ENCODE data around the gene OPRM1.

Gene OPRM1

GRCh38 chr6:154222716-154223115 is 183.7 kb downstream of the OPRM1 start:
- TF ChIP-seq CTCF (IDR thresholded peaks at IDR 0.05) = no peak
- no peak overlapping the region for H3K4me3 ChIP-seq (ENCODE audit: low read depth, low read length)
- no peak overlapping the region for H3K9ac ChIP-seq
- H3K36me3 ChIP-seq (ENCODE audit: control insufficient read depth, insufficient read depth, low read length) = no peaks in the 10 kb centered on the region
- H3K27me3 ChIP-seq (ENCODE audit: control insufficient read depth, insufficient read depth, low read length) = no peaks in the 10 kb centered on the region
- H2AFZ ChIP-seq = no peak overlapping the region
- no peaks in the 10 kb centered on the region for H3K79me2 ChIP-seq
- peaks cover 4% of the 10 kb centered on the region for H3K4me1 ChIP-seq
- no peak overlapping the region for H3K4me2 ChIP-seq (ENCODE audit: low read length)
- no peaks in the 10 kb centered on the region for H3K9me3 ChIP-seq (ENCODE audit: control insufficient read depth, low read length)
- no peak overlapping the region for H3K27ac ChIP-seq

- TF ChIP-seq CTCF (IDR thresholded peaks at IDR 0.05) = no peak
- Histone ChIP-seq H3K9me3 (ENCODE audit: control insufficient read depth, low read length) (no peaks in the 10 kb centered on the region), H3K4me1 (peaks cover 4% of the 10 kb centered on the region), H2AFZ (no peak overlapping the region), H3K4me2 (ENCODE audit: low read length) (no peak overlapping the region), H3K27ac (no peak overlapping the region), H3K9ac (no peak overlapping the region), H3K27me3 (ENCODE audit: control insufficient read depth, insufficient read depth, low read length) (no peaks in the 10 kb centered on the region), H3K4me3 (ENCODE audit: low read depth, low read length) (no peak overlapping the region), H3K36me3 (ENCODE audit: control insufficient read depth, insufficient read depth, low read length) (no peaks in the 10 kb centered on the region), H3K79me2 (no peaks in the 10 kb centered on the region)
Observed at GRCh38 chr6:154223296-154223695, 184.3 kb downstream of the OPRM1 start.

GRCh38 chr6:154226461-154226860 is 187.4 kb downstream of the OPRM1 start:
- H2AFZ ChIP-seq = no peak overlapping the region
- no peak for TF ChIP-seq CTCF (IDR thresholded peaks at IDR 0.05)
- H3K79me2 ChIP-seq = no peaks in the 10 kb centered on the region
- H3K27ac ChIP-seq = no peak overlapping the region
- H3K27me3 ChIP-seq (ENCODE audit: control insufficient read depth, insufficient read depth, low read length) = no peaks in the 10 kb centered on the region
- no peaks in the 10 kb centered on the region for H3K36me3 ChIP-seq (ENCODE audit: control insufficient read depth, insufficient read depth, low read length)
- H3K4me3 ChIP-seq (ENCODE audit: low read depth, low read length) = no peak overlapping the region
- no peak overlapping the region for H3K9ac ChIP-seq
- no peaks in the 10 kb centered on the region for H3K4me1 ChIP-seq
- H3K4me2 ChIP-seq (ENCODE audit: low read length) = no peak overlapping the region
- H3K9me3 ChIP-seq (ENCODE audit: control insufficient read depth, low read length) = no peaks in the 10 kb centered on the region

- no peaks in the 10 kb centered on the region for H3K27me3 ChIP-seq (ENCODE audit: control insufficient read depth, insufficient read depth, low read length)
- H3K4me1 ChIP-seq = no peaks in the 10 kb centered on the region
- no peak overlapping the region for H3K4me3 ChIP-seq (ENCODE audit: low read depth, low read length)
- H3K9ac ChIP-seq = no peak overlapping the region
- H3K79me2 ChIP-seq = no peaks in the 10 kb centered on the region
- no peaks in the 10 kb centered on the region for H3K9me3 ChIP-seq (ENCODE audit: control insufficient read depth, low read length)
- no peak overlapping the region for H2AFZ ChIP-seq
- no peak overlapping the region for H3K4me2 ChIP-seq (ENCODE audit: low read length)
- no peaks in the 10 kb centered on the region for H3K36me3 ChIP-seq (ENCODE audit: control insufficient read depth, insufficient read depth, low read length)
- TF ChIP-seq CTCF (IDR thresholded peaks at IDR 0.05) = no peak
- H3K27ac ChIP-seq = no peak overlapping the region
Observed at GRCh38 chr6:154227862-154228520, 189.0 kb downstream of the OPRM1 start.

GRCh38 chr6:154228521-154228905 is 189.5 kb downstream of the OPRM1 start:
- no peaks in the 10 kb centered on the region for H3K27me3 ChIP-seq (ENCODE audit: control insufficient read depth, insufficient read depth, low read length)
- no peak overlapping the region for H3K27ac ChIP-seq
- no peak overlapping the region for H3K9ac ChIP-seq

More at GRCh38 chr6:154228521-154228905, 189.5 kb downstream of the OPRM1 start:
- Histone ChIP-seq H3K4me2 (ENCODE audit: low read length) (no peak overlapping the region), H3K79me2 (no peaks in the 10 kb centered on the region), H2AFZ (no peak overlapping the region), H3K4me3 (ENCODE audit: low read depth, low read length) (no peak overlapping the region), H3K36me3 (ENCODE audit: control insufficient read depth, insufficient read depth, low read length) (no peaks in the 10 kb centered on the region), H3K4me1 (peaks cover 3% of the 10 kb centered on the region), H3K9me3 (ENCODE audit: control insufficient read depth, low read length) (no peaks in the 10 kb centered on the region)
- no peak for TF ChIP-seq CTCF (IDR thresholded peaks at IDR 0.05)
